ENCODE data around the gene LRRC53. TPM values are rescaled to one million over a fixed set of nuclear protein-coding genes. Genes with fewer than 3 reads are reported as not detected.

Gene LRRC53
- total RNA-seq, 1 donor from 2014 or later = not detected

DNA sequence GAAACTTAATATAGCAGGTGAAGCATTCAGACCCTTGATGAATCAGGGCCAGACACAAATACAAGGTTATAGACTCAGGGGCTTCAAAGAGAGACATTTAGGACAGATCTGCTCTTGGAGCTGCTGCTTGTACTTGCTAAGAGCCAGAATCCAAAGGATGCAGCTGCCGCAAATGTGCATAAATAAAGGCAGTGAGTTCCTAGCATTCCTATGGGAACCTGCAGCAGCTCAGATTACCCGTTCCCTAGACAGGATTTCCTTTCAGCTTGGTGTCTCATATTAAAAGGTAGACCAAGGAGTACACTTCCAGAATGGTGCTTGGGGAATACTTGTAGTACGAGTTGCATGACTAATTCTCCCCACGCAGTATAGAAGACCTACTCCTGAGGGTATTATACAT is 9.7 kb upstream of the LRRC53 start:
- no peak for TF ChIP-seq POLR2A (IDR thresholded peaks at IDR 0.05)
- no peak for TF ChIP-seq CTCF (IDR thresholded peaks at IDR 0.05)
- no peak for TF ChIP-seq POLR2AphosphoS5 (IDR thresholded peaks at IDR 0.05; ENCODE audit: insufficient read depth in 1 of 2, low read depth in 1 of 2)
- intact Hi-C loops (cut with DNase I) = no loop called here
- H3K27ac ChIP-seq = no peak overlapping the region

DNA sequence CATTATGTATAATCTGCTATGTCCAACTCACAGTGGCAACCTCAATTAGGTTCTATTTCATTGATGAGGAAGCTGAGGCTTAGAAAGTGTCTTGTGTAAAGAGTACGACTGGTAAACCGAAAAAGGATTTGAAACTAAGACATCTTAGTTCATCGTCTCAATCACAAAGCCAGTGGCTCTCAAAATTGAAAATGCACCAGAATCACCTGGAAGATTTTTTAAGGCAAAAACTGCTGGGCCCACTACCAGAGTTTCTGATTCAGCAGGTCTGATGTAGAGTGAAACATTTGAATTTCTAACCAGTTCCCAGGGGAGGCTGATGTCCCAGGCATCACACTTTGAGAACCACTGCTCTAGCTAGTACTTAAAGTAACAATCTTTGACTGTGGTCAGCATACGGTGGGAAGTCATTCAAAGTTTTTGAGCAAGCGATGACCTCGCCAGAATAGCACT is 5.2 kb upstream of the LRRC53 start:
- no peak for TF ChIP-seq POLR2A (IDR thresholded peaks at IDR 0.05)
- Histone ChIP-seq H3K9me3 (no peaks in the 10 kb centered on the region), H3K27me3 (no peaks in the 10 kb centered on the region), H3K36me3 (no peaks in the 10 kb centered on the region), H3K4me1 (no peaks in the 10 kb centered on the region), H3K27ac (no peak overlapping the region), H3K4me3 (no peak overlapping the region)
- DNase-seq (ENCODE audit: extremely low spot score in 2 of 2) = no peak
- intact Hi-C loops (cut with DNase I) = no loop called here

More for the DNA sequence above, 9.7 kb upstream of the LRRC53 start:
- H3K4me3 ChIP-seq = no peak overlapping the region
- H3K27me3 ChIP-seq = no peaks in the 10 kb centered on the region
- no peaks in the 10 kb centered on the region for H3K4me1 ChIP-seq
- no peaks in the 10 kb centered on the region for H3K9me3 ChIP-seq
- no peak for DNase-seq (ENCODE audit: extremely low spot score in 2 of 2)
- no peaks in the 10 kb centered on the region for H3K36me3 ChIP-seq

DNA sequence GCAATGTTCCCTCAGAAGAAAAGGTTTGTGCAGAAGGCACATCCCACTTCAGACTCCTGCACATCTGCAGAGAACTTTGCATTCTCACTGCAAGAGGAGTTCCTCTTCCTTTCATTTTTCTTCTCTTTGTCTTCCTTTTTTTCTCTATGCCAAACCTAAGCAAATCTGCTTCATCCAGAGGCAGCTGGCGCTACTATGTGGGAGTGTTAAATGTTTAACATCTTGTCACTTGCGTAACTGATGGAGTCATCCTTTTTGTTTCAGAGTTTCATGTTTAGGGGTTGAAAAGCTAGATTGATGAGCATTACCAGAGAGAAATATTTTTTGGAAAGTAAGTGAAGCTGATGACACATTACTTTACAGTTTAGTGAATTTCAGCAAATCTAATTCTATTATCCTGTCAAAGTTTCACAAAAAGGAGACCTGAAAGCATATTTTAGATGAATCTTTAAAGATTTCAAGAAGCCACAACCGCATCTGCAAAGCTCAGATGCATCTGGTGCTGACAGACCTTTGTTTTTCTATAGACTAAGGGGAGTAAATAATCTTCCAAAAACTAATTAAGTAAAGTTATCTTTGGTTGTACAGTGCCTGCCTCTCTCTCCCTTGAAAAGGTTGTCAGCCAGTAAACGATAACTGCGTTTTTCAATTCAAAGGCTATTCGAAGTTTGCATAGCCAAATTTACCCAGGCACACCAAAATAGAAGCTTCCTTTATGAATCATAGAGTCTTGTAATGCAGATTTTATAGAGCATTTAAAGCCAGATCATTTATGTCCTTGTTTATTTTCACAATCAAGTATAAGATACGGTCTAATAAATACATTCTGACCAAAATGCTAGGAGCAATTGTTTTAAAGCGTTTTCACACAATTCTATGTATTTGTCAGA is 1.2 kb upstream of the LRRC53 start:
- no peak for DNase-seq (ENCODE audit: extremely low spot score in 2 of 2)
- intact Hi-C loops (cut with DNase I) = no loop called here
- no peaks in the 10 kb centered on the region for H3K9me3 ChIP-seq
- no peak overlapping the region for H3K4me3 ChIP-seq
- H3K27ac ChIP-seq = no peak overlapping the region
- no peaks in the 10 kb centered on the region for H3K4me1 ChIP-seq
- H3K27me3 ChIP-seq = no peaks in the 10 kb centered on the region
- H3K36me3 ChIP-seq = no peaks in the 10 kb centered on the region
- no peak for TF ChIP-seq POLR2AphosphoS5 (IDR thresholded peaks at IDR 0.05; ENCODE audit: insufficient read depth in 1 of 2, low read depth in 1 of 2)
- TF ChIP-seq POLR2A (IDR thresholded peaks at IDR 0.05) = no peak
- TF ChIP-seq CTCF (IDR thresholded peaks at IDR 0.05) = no peak

DNA sequence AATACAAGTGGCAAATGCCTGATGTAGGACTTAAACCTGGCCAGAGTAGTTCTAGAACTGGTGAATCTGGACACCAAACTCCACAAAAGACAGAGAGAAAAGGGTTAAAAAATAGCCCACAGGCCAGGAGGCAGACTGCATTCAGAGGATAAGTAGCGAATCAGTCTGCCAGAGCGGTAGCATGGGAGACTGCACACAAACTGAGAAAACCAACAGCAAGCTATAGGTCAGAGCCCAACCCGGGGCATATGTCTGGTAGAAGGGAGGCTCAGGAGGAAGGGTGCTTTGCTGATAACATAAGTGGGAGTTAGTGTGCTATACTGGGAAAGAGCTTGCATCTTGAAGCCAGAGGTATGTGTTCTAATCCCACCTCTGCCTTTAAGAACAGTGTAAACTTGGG is 4.0 kb downstream of the LRRC53 start:
- no peak overlapping the region for H3K4me3 ChIP-seq
- H3K9me3 ChIP-seq = no peaks in the 10 kb centered on the region
- H3K36me3 ChIP-seq = no peaks in the 10 kb centered on the region
- no peaks in the 10 kb centered on the region for H3K27me3 ChIP-seq
- H3K27ac ChIP-seq = no peak overlapping the region
- intact Hi-C loops (cut with DNase I) = no loop called here
- DNase-seq (ENCODE audit: extremely low spot score in 2 of 2) = no peak
- no peaks in the 10 kb centered on the region for H3K4me1 ChIP-seq
- TF ChIP-seq POLR2A (IDR thresholded peaks at IDR 0.05) = no peak
- TF ChIP-seq POLR2AphosphoS5 (IDR thresholded peaks at IDR 0.05; ENCODE audit: insufficient read depth in 1 of 2, low read depth in 1 of 2) = no peak

- no peaks in the 10 kb centered on the region for H3K4me1 ChIP-seq
- TF ChIP-seq POLR2A (IDR thresholded peaks at IDR 0.05) (no peak), POLR2AphosphoS5 (IDR thresholded peaks at IDR 0.05; ENCODE audit: insufficient read depth in 1 of 2, low read depth in 1 of 2) (no peak), CTCF (IDR thresholded peaks at IDR 0.05) (no peak)
- no peak overlapping the region for H3K27ac ChIP-seq
- H3K4me3 ChIP-seq = no peak overlapping the region
- intact Hi-C loops (cut with DNase I) = no loop called here
- no peaks in the 10 kb centered on the region for H3K36me3 ChIP-seq
- H3K9me3 ChIP-seq = no peaks in the 10 kb centered on the region
- DNase-seq (ENCODE audit: extremely low spot score in 2 of 2) = no peak
- H3K27me3 ChIP-seq = no peaks in the 10 kb centered on the region
These were observed 6.3 kb downstream of the LRRC53 start for GRCh38 chr1:74505928-74506710.
